IMR-90 (cell line): ENCODE data around the gene ATP4A. TPM values are rescaled to one million over a fixed set of nuclear protein-coding genes. Genes with fewer than 3 reads are reported as not detected.

ENCODE experiments used
- ATAC-seq: fragments of 200-7000 bp; cut with Tn5 transposase; 2 replicates; pipeline ENCODE4 v1.9.1; 2020; ENCODE audit warnings: low read depth, mild to moderate bottlenecking, moderate library complexity
- BruUV-seq: library from RNA; stranded (reverse); fragments of 400-500 nt; replicated peaks from 2 replicates; lab custom pipeline; 2021; lab: Mats Ljungman, UMichigan
- CTCF ChIA-PET: fragments of 300-600 bp; formaldehyde crosslinking; extraction: SDS; loops from one replicate; lab custom pipeline; 2021; ENCODE audit warnings: antibody characterized with exemption; lab: Yijun Ruan, JAX
- POLR2A ChIA-PET: fragments of 300-600 bp; sonication (Branson Sonifier 250); formaldehyde crosslinking; loops from one replicate; lab custom pipeline; 2022; ENCODE audit warnings: antibody characterized with exemption; ENCODE audit not compliant: unreplicated experiment; lab: Charles Lee
- DNase-seq: peaks from one replicate; pipeline ENCODE4 v3.0.0; 2013
- H2AFZ ChIP-seq: replicated peaks from 2 replicates; pipeline ENCODE3; 2013; ENCODE audit warnings: low read length, mild to moderate bottlenecking; ENCODE audit not compliant: poor library complexity
- H2AK5ac ChIP-seq: 2 replicates; pipeline ENCODE4 v1.6.1; 2013; ENCODE audit warnings: low read depth, low read length, inconsistent platforms
- H2AK9ac ChIP-seq: replicated peaks from 2 replicates; pipeline ENCODE3; 2013; ENCODE audit warnings: mild to moderate bottlenecking, low read depth, low read length, moderate library complexity; ENCODE audit not compliant: poor library complexity
- H2BK120ac ChIP-seq: 2 replicates; pipeline ENCODE4 v1.6.1; 2013; ENCODE audit warnings: low read depth, low read length, inconsistent platforms
- H2BK15ac ChIP-seq: 3 replicates; pipeline ENCODE4 v1.6.1; 2013; ENCODE audit warnings: low read depth, low read length, inconsistent platforms
- H2BK20ac ChIP-seq: 2 replicates; pipeline ENCODE4 v1.6.1; 2013; ENCODE audit warnings: low read depth, mild to moderate bottlenecking, inconsistent platforms, low read length, moderate library complexity
- H2BK5ac ChIP-seq: 2 replicates; pipeline ENCODE4 v1.6.1; 2013; ENCODE audit warnings: mild to moderate bottlenecking, low read depth, low read length, inconsistent platforms; ENCODE audit not compliant: poor library complexity, severe bottlenecking
- H3K14ac ChIP-seq: replicated peaks from 2 replicates; pipeline ENCODE4 v1.6.1; 2013; ENCODE audit warnings: low read depth, low read length, inconsistent platforms
- H3K18ac ChIP-seq: 2 replicates; pipeline ENCODE4 v1.6.1; 2013; ENCODE audit warnings: low read depth, low read length, control low read depth
- H3K23ac ChIP-seq: 2 replicates; pipeline ENCODE4 v1.6.1; 2013; ENCODE audit warnings: low read depth, low read length, inconsistent platforms
- H3K27ac ChIP-seq: 2 replicates; pipeline ENCODE4 v1.5.1; 2013; ENCODE audit warnings: mild to moderate bottlenecking, control low read depth, low read length; ENCODE audit not compliant: insufficient read depth
- H3K27me3 ChIP-seq: 2 replicates; pipeline ENCODE4 v1.6.1; 2013; ENCODE audit warnings: low read length; ENCODE audit not compliant: control insufficient read depth, insufficient read depth
- H3K36me3 ChIP-seq: 2 replicates; pipeline ENCODE4 v1.6.1; 2013; ENCODE audit warnings: low read length, mixed read lengths; ENCODE audit not compliant: control insufficient read depth, insufficient read depth
- H3K4ac ChIP-seq: 2 replicates; pipeline ENCODE4 v1.6.1; 2013; ENCODE audit warnings: low read depth, low read length, inconsistent platforms
- H3K4me1 ChIP-seq: 2 replicates; pipeline ENCODE4 v1.6.1; 2013; ENCODE audit warnings: low read length, mixed read lengths; ENCODE audit not compliant: control insufficient read depth, insufficient read depth
- H3K4me2 ChIP-seq: 2 replicates; pipeline ENCODE4 v1.6.1; 2013; ENCODE audit warnings: low read depth, mild to moderate bottlenecking, control low read depth, low read length, moderate library complexity
- H3K4me3 ChIP-seq: 2 replicates; pipeline ENCODE4 v1.5.1; 2013; ENCODE audit warnings: low read depth, mild to moderate bottlenecking, control low read depth, low read length, moderate library complexity; ENCODE audit not compliant: insufficient read depth
- H3K56ac ChIP-seq: 2 replicates; pipeline ENCODE4 v1.6.1; 2013; ENCODE audit warnings: low read length, inconsistent platforms; ENCODE audit not compliant: insufficient read depth; ENCODE audit errors: extremely low read depth
- H3K79me1 ChIP-seq, 2 experiments: 2 replicates each; pipeline ENCODE4 v1.6.1; 2013; ENCODE audit warnings: low read length in 2 of 2, inconsistent platforms in 1 of 2, low read depth in 1 of 2
- H3K9ac ChIP-seq: 2 replicates; pipeline ENCODE4 v1.6.1; 2013; ENCODE audit warnings: low read depth, low read length, control low read depth
- H3K9me1 ChIP-seq: 2 replicates; pipeline ENCODE4 v1.6.1; 2013; ENCODE audit warnings: low read length, inconsistent platforms; ENCODE audit not compliant: insufficient read depth
- H3K9me3 ChIP-seq: 2 replicates; pipeline ENCODE4 v1.6.1; 2013; ENCODE audit warnings: low read length; ENCODE audit not compliant: control insufficient read depth, insufficient read depth
- H4K20me1 ChIP-seq: 2 replicates; pipeline ENCODE4 v1.6.1; 2013; ENCODE audit warnings: low read length, inconsistent platforms; ENCODE audit not compliant: insufficient read depth
- H4K5ac ChIP-seq: 2 replicates; pipeline ENCODE4 v1.6.1; 2013; ENCODE audit warnings: mild to moderate bottlenecking, low read depth, low read length, control low read depth
- H4K8ac ChIP-seq, 2 experiments: 2 replicates each; pipeline ENCODE4 v1.6.1; 2013; ENCODE audit warnings: low read depth in 2 of 2, low read length in 2 of 2, control low read depth in 1 of 2, inconsistent platforms in 1 of 2
- H4K91ac ChIP-seq: 2 replicates; pipeline ENCODE4 v1.6.1; 2013; ENCODE audit warnings: low read depth, low read length, inconsistent platforms; ENCODE audit not compliant: insufficient read depth
- BHLHE40 ChIP-seq: fragments of 150-350 bp; IDR thresholded peaks from 2 replicates; pipeline ENCODE4 v1.6.1; 2016; ENCODE audit warnings: mild to moderate bottlenecking, low read depth, low read length
- FOS ChIP-seq: fragments of 150-350 bp; IDR thresholded peaks from 2 replicates; pipeline ENCODE4 v1.6.1; 2016; ENCODE audit warnings: low read depth, low read length
- MAFK ChIP-seq: IDR thresholded peaks from 2 replicates; pipeline ENCODE4 v1.6.1; 2012; ENCODE audit warnings: low read depth, low read length, improper control_type of control experiment
- MXI1 ChIP-seq: IDR thresholded peaks from 2 replicates; pipeline ENCODE4 v1.6.1; 2012; ENCODE audit warnings: low read depth, mild to moderate bottlenecking, low read length, moderate library complexity, borderline replicate concordance
- NFE2L2 ChIP-seq: fragments of 150-350 bp; IDR thresholded peaks from 2 replicates; pipeline ENCODE4 v1.6.1; 2016; ENCODE audit warnings: low read depth, mild to moderate bottlenecking, low read length
- POLR2A ChIP-seq: IDR thresholded peaks from 2 replicates; pipeline ENCODE4 v1.6.1; 2012; ENCODE audit warnings: mild to moderate bottlenecking, low read depth, low read length
- RAD21 ChIP-seq: IDR thresholded peaks from 2 replicates; pipeline ENCODE4 v1.6.1; 2012; ENCODE audit warnings: low read length, improper control_type of control experiment
- RCOR1 ChIP-seq: IDR thresholded peaks from 2 replicates; pipeline ENCODE4 v1.6.1; 2012; ENCODE audit warnings: mild to moderate bottlenecking, low read length, improper control_type of control experiment; ENCODE audit not compliant: insufficient replicate concordance
- RFX5 ChIP-seq: IDR thresholded peaks from 2 replicates; pipeline ENCODE4 v1.8.0; 2012; ENCODE audit warnings: low read depth, mild to moderate bottlenecking, low read length, moderate library complexity
- SMC3 ChIP-seq: fragments of 150-350 bp; IDR thresholded peaks from 2 replicates; pipeline ENCODE4 v1.6.1; 2016; ENCODE audit warnings: low read depth, mild to moderate bottlenecking, antibody characterized with exemption, low read length, moderate library complexity
- WGBS, 2 experiments: methylation state at CpG; one replicate each; pipeline versions ENCODE4 v1.1.5 to v1.1.7; 2013; ENCODE audit warnings: missing lambda C conversion rate in 2 of 2; ENCODE audit not compliant: insufficient read length in 1 of 2; ENCODE audit errors: extremely low coverage in 2 of 2; 5-methylcytosine and 5-hydroxymethylcytosine counted together
- dilution Hi-C: fragments of 300-500 bp; cut with HindIII; formaldehyde crosslinking; loops from one replicate; pipeline ENCODE4 v1.14.3; 2018; ENCODE audit warnings: low sequenced_read_pairs; ENCODE audit not compliant: unreplicated experiment
- in situ Hi-C: fragments of 300-500 bp; cut with MboI; formaldehyde crosslinking; loops from 3 replicates; pipeline ENCODE4 v1.14.3; 2019; ENCODE audit warnings: low sequenced_read_pairs, inconsistent platforms, mixed read lengths
- intact Hi-C: fragments of 100-400 bp; cut with micrococcal nuclease; formaldehyde crosslinking; loops from 2 replicates; pipeline ENCODE4 v1.10.0; 2022
- polyA plus RNA-seq, 3 experiments: library from polyadenylated mRNA; depleted of rRNA; stranded (reverse); fragments of >200 nt; gene quantifications; 2 replicates each; pipeline ENCODE4 v1.2.3, GENCODE V29; 2012; ENCODE audit warnings: low replicate concordance in 1 of 3
- total RNA-seq: library from RNA; depleted of rRNA; stranded (reverse); fragments of >200 nt; gene quantifications from 2 replicates; pipeline ENCODE4 v1.2.3, GENCODE V29; 2012
- TF ChIP-seq, protein P1 (sequence below): fragments of 150-350 bp; IDR thresholded peaks from 2 replicates; pipeline ENCODE4 v1.6.1; 2017; ENCODE audit warnings: mild to moderate bottlenecking, antibody characterized with exemption, low read length, low read depth
- TF ChIP-seq, protein P2 (sequence below): fragments of 150-350 bp; IDR thresholded peaks from 2 replicates; pipeline ENCODE4 v1.6.1; 2016; ENCODE audit warnings: low read depth, mild to moderate bottlenecking, low read length, moderate library complexity, borderline replicate concordance
- TF ChIP-seq, protein P3 (sequence below): conservative IDR thresholded peaks from 2 replicates; pipeline ENCODE4 v1.5.1; 2012; ENCODE audit warnings: mild to moderate bottlenecking, low read depth, low read length, improper control_type of control experiment

ATP4A gene
- total and polyA plus RNA-seq, 2 of the 4 experiments (the other 2 are of a cell fraction) = not detected

DNA sequence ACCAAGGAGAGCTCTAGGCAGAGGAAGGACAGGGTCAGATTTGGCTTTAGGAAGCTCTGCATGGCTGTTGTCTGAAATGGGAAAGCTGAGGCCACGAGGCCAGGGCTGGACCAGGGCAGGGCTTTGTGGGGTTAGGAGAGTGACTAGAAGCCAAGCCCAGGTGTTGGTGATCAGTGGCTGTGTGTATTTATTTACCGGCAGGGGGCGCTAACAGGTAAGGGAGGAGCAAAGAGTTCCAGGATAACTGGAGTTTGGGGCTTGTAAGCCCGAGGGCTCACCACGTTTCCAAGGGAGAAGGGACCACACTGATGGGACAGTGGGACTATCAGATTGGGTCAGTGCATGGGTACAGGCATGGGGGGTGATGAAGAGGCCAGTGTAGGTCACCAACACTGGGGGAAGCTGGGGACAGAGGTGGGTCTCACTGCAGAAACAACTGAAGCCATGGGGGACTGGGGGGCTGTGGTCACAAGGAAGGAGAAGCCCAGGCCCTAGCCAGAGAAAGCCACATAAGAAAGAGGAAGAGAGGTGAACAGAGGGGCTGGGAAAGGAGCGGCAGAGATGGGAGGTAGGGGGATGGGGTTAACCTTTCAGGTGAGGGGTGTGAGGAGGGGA is 14.2 kb downstream of the ATP4A start:
- peaks cover 25 to 36% of the 10 kb centered on the region in 2 experiments for H3K79me1 ChIP-seq
- no peaks in the 10 kb centered on the region; the same call in none of the 2 replicates for H3K27me3 ChIP-seq
- H3K4ac ChIP-seq = no peak overlapping the region
- H3K14ac ChIP-seq = no peak overlapping the region
- ATAC-seq (no peak), DNase-seq (peak; percentile 56)
- TF ChIP-seq MAFK (no peak), NFE2L2 (no peak), RAD21 (peak; percentile 67), SMC3 (peak; percentile 45), MXI1 (no peak), RFX5 (no peak), POLR2A (no peak), RCOR1 (no peak), FOS (no peak), BHLHE40 (no peak)
- TF ChIP-seq, protein P1, sequence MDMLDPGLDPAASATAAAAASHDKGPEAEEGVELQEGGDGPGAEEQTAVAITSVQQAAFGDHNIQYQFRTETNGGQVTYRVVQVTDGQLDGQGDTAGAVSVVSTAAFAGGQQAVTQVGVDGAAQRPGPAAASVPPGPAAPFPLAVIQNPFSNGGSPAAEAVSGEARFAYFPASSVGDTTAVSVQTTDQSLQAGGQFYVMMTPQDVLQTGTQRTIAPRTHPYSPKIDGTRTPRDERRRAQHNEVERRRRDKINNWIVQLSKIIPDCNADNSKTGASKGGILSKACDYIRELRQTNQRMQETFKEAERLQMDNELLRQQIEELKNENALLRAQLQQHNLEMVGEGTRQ = no peak
- TF ChIP-seq, protein P2, sequence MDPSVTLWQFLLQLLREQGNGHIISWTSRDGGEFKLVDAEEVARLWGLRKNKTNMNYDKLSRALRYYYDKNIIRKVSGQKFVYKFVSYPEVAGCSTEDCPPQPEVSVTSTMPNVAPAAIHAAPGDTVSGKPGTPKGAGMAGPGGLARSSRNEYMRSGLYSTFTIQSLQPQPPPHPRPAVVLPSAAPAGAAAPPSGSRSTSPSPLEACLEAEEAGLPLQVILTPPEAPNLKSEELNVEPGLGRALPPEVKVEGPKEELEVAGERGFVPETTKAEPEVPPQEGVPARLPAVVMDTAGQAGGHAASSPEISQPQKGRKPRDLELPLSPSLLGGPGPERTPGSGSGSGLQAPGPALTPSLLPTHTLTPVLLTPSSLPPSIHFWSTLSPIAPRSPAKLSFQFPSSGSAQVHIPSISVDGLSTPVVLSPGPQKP = no peak
- TF ChIP-seq, protein P3, sequence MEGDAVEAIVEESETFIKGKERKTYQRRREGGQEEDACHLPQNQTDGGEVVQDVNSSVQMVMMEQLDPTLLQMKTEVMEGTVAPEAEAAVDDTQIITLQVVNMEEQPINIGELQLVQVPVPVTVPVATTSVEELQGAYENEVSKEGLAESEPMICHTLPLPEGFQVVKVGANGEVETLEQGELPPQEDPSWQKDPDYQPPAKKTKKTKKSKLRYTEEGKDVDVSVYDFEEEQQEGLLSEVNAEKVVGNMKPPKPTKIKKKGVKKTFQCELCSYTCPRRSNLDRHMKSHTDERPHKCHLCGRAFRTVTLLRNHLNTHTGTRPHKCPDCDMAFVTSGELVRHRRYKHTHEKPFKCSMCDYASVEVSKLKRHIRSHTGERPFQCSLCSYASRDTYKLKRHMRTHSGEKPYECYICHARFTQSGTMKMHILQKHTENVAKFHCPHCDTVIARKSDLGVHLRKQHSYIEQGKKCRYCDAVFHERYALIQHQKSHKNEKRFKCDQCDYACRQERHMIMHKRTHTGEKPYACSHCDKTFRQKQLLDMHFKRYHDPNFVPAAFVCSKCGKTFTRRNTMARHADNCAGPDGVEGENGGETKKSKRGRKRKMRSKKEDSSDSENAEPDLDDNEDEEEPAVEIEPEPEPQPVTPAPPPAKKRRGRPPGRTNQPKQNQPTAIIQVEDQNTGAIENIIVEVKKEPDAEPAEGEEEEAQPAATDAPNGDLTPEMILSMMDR = peak; percentile 71
- H3K9me1 ChIP-seq = peaks cover 7% of the 10 kb centered on the region; the same call in 1 of the 2 replicates
- no peak overlapping the region for H3K56ac ChIP-seq
- H3K36me3 ChIP-seq = peaks cover 4% of the 10 kb centered on the region; the same call in 1 of the 2 replicates
- no TSS peak for BruUV-seq
- H2BK15ac ChIP-seq = no peak overlapping the region
- H3K9me3 ChIP-seq = no peaks in the 10 kb centered on the region
- H3K4me2 ChIP-seq = no peak overlapping the region
- H4K5ac ChIP-seq = no peak overlapping the region
- H2AFZ ChIP-seq = no peak overlapping the region
- no peak overlapping the region for H3K9ac ChIP-seq
- H3K23ac ChIP-seq = no peak overlapping the region
- no peak overlapping the region for H3K18ac ChIP-seq
- dilution Hi-C loops = no loop called here
- H4K20me1 ChIP-seq = 0 out of 2 replicates have a peak, but pooled peaks cover 7% of the 10 kb centered on the region
- ChIA-PET CTCF (interaction anchor here (0.6 kb wide), 1 partner anchor 140 kb away, joined by 6 read pairs; no protein-coding TSS in a partner anchor), POLR2A (no interaction called here)
- H2BK5ac ChIP-seq = no peak overlapping the region
- H2BK20ac ChIP-seq = no peak overlapping the region
- no peak overlapping the region for H4K91ac ChIP-seq
- H3K27ac ChIP-seq = no peak overlapping the region
- intact Hi-C loops = loop anchor here (1.0 to 5.0 kb wide), 3 partner anchors 78 to 168 kb away; partner anchors contain the start of genes RBM42 and ZBTB32
- H2AK5ac ChIP-seq = no peak overlapping the region
- in situ Hi-C loops = loop anchor here (5.0 kb wide), 1 partner anchor 168 kb away; the partner anchor contains the start of gene KMT2B
- H2AK9ac ChIP-seq = no peak overlapping the region
- no peak overlapping the region for H2BK120ac ChIP-seq
- no peak overlapping the region for H4K8ac ChIP-seq
- H3K4me3 ChIP-seq = no peak overlapping the region
- peaks cover 8% of the 10 kb centered on the region for H3K4me1 ChIP-seq
- 18% methylated on average over 4 of the region's 6 CpGs; no CpG with 5 or more reads in 1 of the 2 experiments for WGBS, 2 experiments
